Esophagus squamous epithelium (tissue), 5 donors: ENCODE measurements around the gene ARL4D. TPM values are rescaled to one million over a fixed set of nuclear protein-coding genes. Genes with fewer than 3 reads are reported as not detected.
A peak's percentile ranks its signal among the peaks of the same experiment; 100 is the strongest.
"Not testable (repeated sequence)": the region's sequence is repeated elsewhere in the genome, so short reads cannot be mapped to it uniquely, and the experiment has no call there.

Experiments
- DNase-seq: peaks from one replicate; lab custom pipeline; 2025; lab: John Stamatoyannopoulos, UW
- H3K27ac ChIP-seq, 4 donors: fragments of 200-600 bp; sonication (generic); one replicate each; pipeline ENCODE4 v1.5.1; 2016 to 2019; ENCODE audit warnings: mild to moderate bottlenecking in 1 of 4
- H3K27me3 ChIP-seq, 4 donors: fragments of 200-600 bp; sonication (generic); 1 replicate in 3 of 4; 2 replicates in 1 of 4; pipeline versions ENCODE4 v1.5.1 to v1.6.0; 2017 to 2021; ENCODE audit warnings: antibody characterized with exemption in 1 of 4
- H3K36me3 ChIP-seq, 3 donors: fragments of 200-600 bp; sonication (generic); one replicate each; pipeline ENCODE4 v1.5.1; 2016 to 2019
- H3K4me1 ChIP-seq, 3 donors: fragments of 200-600 bp; sonication (generic); one replicate each; pipeline ENCODE4 v1.5.1; 2017 to 2019
- H3K4me3 ChIP-seq, 4 donors: fragments of 200-600 bp; sonication (generic); 1 replicate in 3 of 4; 2 replicates in 1 of 4; pipeline ENCODE4 v1.5.1; 2016 to 2019; ENCODE audit warnings: mild to moderate bottlenecking in 2 of 4, moderate library complexity in 1 of 4
- H3K9me3 ChIP-seq, 3 donors: fragments of 200-600 bp; sonication (generic); one replicate each; pipeline ENCODE4 v1.5.1; 2016 to 2019
- CTCF ChIP-seq, 6 experiments: fragments of 450-650 bp in 4 of 6; fragments of 200-600 bp in 2 of 6; sonication (generic) in 2 of 6; IDR thresholded peaks; one replicate each; pipeline ENCODE4 v1.5.1; 2016 to 2019; ENCODE audit warnings: antibody characterized with exemption in 6 of 6, mild to moderate bottlenecking in 4 of 6, moderate library complexity in 4 of 6
- POLR2A ChIP-seq, 4 donors: fragments of 450-650 bp; IDR thresholded peaks; one replicate each; pipeline ENCODE4 v1.6.1; 2017; ENCODE audit warnings: antibody characterized with exemption in 4 of 4, mild to moderate bottlenecking in 4 of 4, moderate library complexity in 3 of 4
- WGBS, 2 donors: methylation state at CpG; one replicate each; pipeline ENCODE4 v1.1.5; 2018; 5-methylcytosine and 5-hydroxymethylcytosine counted together
- intact Hi-C: fragments of 100-400 bp; cut with DNase I; formaldehyde crosslinking; loops from one replicate; pipeline ENCODE4 v1.15.0; 2022
- total RNA-seq, 4 donors: library from RNA; depleted of rRNA; stranded (reverse); fragments of >200 nt; gene quantifications; one replicate each; pipeline ENCODE4 v1.1.0, GENCODE V29; 2016
- donor health status: DM: yes; HTN: yes; CAD: no.

Gene ARL4D
- total RNA-seq, 4 donors from 2014 or later = 54.2 to 94.1 (median 61.5) TPM

GRCh38 chr17:43388359-43389045 is 10.3 kb upstream of the ARL4D start:
- no peaks in the 10 kb centered on the region for H3K36me3 ChIP-seq
- H3K4me1 ChIP-seq = peaks cover 0 to 54% (median 19%) of the 10 kb centered on the region in 3 donors
- H3K27ac ChIP-seq = peak overlapping the region; percentile 98 to 100 (median 100)
- no peaks in the 10 kb centered on the region for H3K9me3 ChIP-seq
- peak; percentile 78 for DNase-seq
- H3K27me3 ChIP-seq = no peaks in the 10 kb centered on the region
- intact Hi-C loops = no loop called here
- TF ChIP-seq POLR2A (IDR thresholded peaks at IDR 0.05) = peak in 3 of 4 donors; percentile 86 to 95 (median 95)
- peak in 1 of 6 experiments; percentile 13 for TF ChIP-seq CTCF (IDR thresholded peaks at IDR 0.05)
- 0% methylated on average over 16 to 22 of the region's 38 CpGs for WGBS, 2 donors
- H3K4me3 ChIP-seq = peak overlapping the region; percentile 47 to 74 (median 72)

- Histone ChIP-seq H3K4me3 (peak overlapping the region; percentile 47 to 74 (median 72)), H3K9me3 (no peaks in the 10 kb centered on the region), H3K27ac (peak overlapping the region; percentile 98 to 100 (median 100)), H3K4me1 (peaks cover 8 to 60% (median 23%) of the 10 kb centered on the region in 3 donors), H3K27me3 (no peaks in the 10 kb centered on the region), H3K36me3 (no peaks in the 10 kb centered on the region)
- TF ChIP-seq POLR2A (IDR thresholded peaks at IDR 0.05) (peak in 1 of 4 donors; percentile 1), CTCF (IDR thresholded peaks at IDR 0.05) (peak; percentile 69 to 90 (median 85))
- WGBS, 2 donors = 0 to 3% methylated on average over 23 to 28 of the region's 33 CpGs
- intact Hi-C loops = no loop called here
- DNase-seq = peak; percentile 29
Measured at GRCh38 chr17:43389046-43389947, 9.5 kb upstream of the ARL4D start.

GRCh38 chr17:43392397-43392796 is 6.4 kb upstream of the ARL4D start:
- intact Hi-C loops = no loop called here
- no peaks in the 10 kb centered on the region for H3K36me3 ChIP-seq
- H3K9me3 ChIP-seq = no peaks in the 10 kb centered on the region
- no peak overlapping the region for H3K27ac ChIP-seq
- peaks cover 26 to 61% (median 32%) of the 10 kb centered on the region in 3 donors for H3K4me1 ChIP-seq
- 84 to 88% methylated on average over 3 to 6 of the region's 6 CpGs for WGBS, 2 donors
- no peak overlapping the region for H3K4me3 ChIP-seq
- DNase-seq = no peak
- TF ChIP-seq POLR2A (IDR thresholded peaks at IDR 0.05) (no peak), CTCF (IDR thresholded peaks at IDR 0.05) (no peak)
- no peaks in the 10 kb centered on the region for H3K27me3 ChIP-seq

DNA sequence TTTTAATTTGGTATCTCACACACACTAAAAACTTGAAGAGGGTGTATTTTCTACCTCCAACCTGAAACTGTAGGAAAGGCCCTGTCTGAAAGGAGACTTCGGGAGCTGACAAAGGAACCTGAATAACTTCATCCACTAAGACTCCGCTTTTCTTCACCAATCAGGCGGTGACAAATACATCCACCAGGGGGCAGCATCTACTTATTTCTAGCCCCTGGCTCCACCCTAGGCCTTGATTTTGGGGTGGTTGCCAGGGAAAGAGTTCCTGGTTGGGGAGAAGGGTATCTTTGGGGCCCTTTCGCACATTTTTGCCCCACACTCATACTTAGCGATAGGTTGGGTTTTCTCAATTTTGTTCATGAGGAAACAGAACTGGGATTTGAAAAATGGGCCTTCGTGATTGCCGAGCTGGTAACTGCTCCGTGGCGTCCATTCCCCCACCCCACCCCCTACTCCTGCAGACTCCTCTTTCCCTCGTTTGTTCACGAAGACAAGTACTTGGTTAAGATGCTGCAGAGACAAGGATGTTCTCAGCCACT is 4.8 kb upstream of the ARL4D start:
- intact Hi-C loops = loop anchor here (2.0 kb wide), 1 partner anchor 89 kb away; the partner anchor contains the start of gene DHX8
- H3K4me3 ChIP-seq = peak overlapping the region in 1 of 4 donors; percentile 24
- TF ChIP-seq POLR2A (IDR thresholded peaks at IDR 0.05) (no peak), CTCF (IDR thresholded peaks at IDR 0.05) (peak; percentile 83 to 99 (median 96))

GRCh38 chr17:43394696-43395095 is 4.1 kb upstream of the ARL4D start:
- H3K27ac ChIP-seq = peak overlapping the region in 3 of 4 donors; percentile 56 to 98 (median 96)
- H3K9me3 ChIP-seq, H3K36me3 ChIP-seq, DNase-seq, H3K27me3 ChIP-seq, H3K4me3 ChIP-seq: not testable (repeated sequence)
- 89 to 92% methylated on average over 12 of the region's 12 CpGs for WGBS, 2 donors
- peaks cover 26 to 66% (median 29%) of the 10 kb centered on the region in 3 donors for H3K4me1 ChIP-seq
- intact Hi-C loops = loop anchor here (2.0 kb wide), 1 partner anchor 88 kb away; the partner anchor contains the start of gene DHX8

More for the DNA sequence above, 4.8 kb upstream of the ARL4D start:
- WGBS, 2 donors = 20 to 30% methylated on average over 7 to 11 of the region's 11 CpGs
- peak overlapping the region; percentile 50 to 98 (median 76) for H3K27ac ChIP-seq
- H3K9me3 ChIP-seq = no peaks in the 10 kb centered on the region
- H3K27me3 ChIP-seq = no peaks in the 10 kb centered on the region
- DNase-seq = peak; percentile 25
- peaks cover 26 to 68% (median 32%) of the 10 kb centered on the region in 3 donors for H3K4me1 ChIP-seq
- H3K36me3 ChIP-seq = no peaks in the 10 kb centered on the region
